Thyroid gland (tissue), 4 donors: ENCODE results near the gene SYNDIG1L.

Experiments used
- CTCF ChIP-seq, 6 experiments: fragments of 200-600 bp in 3 of 6; fragments of 450-650 bp in 3 of 6; sonication (generic) in 3 of 6; IDR thresholded peaks; one replicate each; pipeline ENCODE4 v1.5.1; 2016 to 2019; ENCODE audit warnings: antibody characterized with exemption in 6 of 6, mild to moderate bottlenecking in 2 of 6, inconsistent platforms in 1 of 6, moderate library complexity in 1 of 6
- POLR2A ChIP-seq, 2 donors: fragments of 450-650 bp; IDR thresholded peaks; one replicate each; pipeline ENCODE4 v1.6.1; 2017; ENCODE audit warnings: antibody characterized with exemption in 2 of 2, mild to moderate bottlenecking in 2 of 2, moderate library complexity in 1 of 2

- no peak for TF ChIP-seq POLR2A (IDR thresholded peaks at IDR 0.05)
- no peak for TF ChIP-seq CTCF (IDR thresholded peaks at IDR 0.05)
Observed at GRCh38 chr14:74408870-74409269, 17.1 kb downstream of the SYNDIG1L start.
